ENCODE results near the gene TSPAN9.
"Not testable (repeated sequence)": the region's sequence is repeated elsewhere in the genome, so short reads cannot be mapped to it uniquely, and the experiment has no call there.

Gene TSPAN9

DNA sequence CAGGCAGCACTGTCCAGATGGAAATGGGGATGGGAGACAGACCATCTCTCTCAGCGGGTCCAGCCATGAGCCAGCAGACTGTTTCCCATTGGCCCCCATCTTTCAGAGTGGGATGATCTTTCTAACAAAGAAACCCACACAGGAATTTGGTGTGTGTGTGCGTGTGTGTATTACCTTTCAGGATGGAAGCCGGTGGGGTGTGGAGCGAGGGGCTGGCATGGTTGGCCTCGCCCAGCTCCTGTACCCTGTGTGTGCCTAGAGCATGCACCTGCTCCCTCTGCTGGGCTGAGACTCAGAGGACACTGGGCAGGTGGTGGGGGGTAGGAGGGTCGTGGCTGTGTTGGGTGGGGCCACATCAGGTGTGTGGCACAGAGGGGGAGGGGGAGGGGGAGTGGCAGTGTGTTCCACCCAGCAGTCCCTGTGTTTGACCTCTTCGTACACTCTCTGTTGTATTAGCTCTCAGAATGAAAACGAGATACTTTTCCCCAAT, 33.0 kb upstream of the TSPAN9 start:
- no peak for DNase-seq (ENCODE audit: low read depth in 2 of 2)

DNA sequence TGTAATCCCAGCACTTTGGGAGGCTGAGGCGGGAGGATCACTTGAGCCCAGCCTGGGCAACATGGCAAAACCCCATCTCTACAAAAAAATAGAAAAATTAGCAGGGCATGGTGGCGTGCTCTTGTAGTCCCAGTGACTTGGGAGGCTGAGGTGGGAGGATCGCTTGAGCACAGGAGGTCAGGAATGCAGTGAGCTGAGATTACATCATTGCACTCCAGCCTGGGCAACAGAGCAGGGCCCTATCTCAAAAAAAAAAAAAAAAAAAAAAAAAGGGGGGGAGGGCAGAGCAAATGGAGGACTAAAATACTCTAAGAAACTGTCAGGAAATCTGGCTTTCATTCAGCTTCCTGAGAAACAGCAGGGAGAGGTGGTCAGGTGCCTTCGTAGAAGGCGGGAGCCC, 31.7 kb upstream of the TSPAN9 start:
- DNase-seq (ENCODE audit: low read depth in 2 of 2): no peak

DNA sequence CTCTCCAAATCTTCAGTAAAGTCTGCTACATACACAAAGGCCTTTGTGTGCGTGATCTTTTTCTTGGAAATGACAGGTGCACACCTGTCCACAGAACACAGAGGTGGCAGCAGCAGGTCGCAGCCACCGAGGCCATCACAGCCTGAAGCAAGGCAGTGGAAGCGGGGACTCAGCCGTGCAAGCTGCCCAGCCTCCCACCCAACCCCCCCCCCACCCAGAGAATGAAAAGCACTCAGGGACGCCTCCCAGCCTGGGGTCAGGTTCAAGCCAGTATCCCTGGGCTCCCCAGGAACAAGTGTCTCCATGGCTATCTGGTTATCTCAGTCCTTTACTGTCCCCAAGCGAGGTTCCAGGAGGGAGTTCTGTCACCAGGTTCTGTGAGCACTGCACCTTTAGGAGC, 31.2 kb upstream of the TSPAN9 start:
- DNase-seq (ENCODE audit: low read depth in 2 of 2): no peak

DNA sequence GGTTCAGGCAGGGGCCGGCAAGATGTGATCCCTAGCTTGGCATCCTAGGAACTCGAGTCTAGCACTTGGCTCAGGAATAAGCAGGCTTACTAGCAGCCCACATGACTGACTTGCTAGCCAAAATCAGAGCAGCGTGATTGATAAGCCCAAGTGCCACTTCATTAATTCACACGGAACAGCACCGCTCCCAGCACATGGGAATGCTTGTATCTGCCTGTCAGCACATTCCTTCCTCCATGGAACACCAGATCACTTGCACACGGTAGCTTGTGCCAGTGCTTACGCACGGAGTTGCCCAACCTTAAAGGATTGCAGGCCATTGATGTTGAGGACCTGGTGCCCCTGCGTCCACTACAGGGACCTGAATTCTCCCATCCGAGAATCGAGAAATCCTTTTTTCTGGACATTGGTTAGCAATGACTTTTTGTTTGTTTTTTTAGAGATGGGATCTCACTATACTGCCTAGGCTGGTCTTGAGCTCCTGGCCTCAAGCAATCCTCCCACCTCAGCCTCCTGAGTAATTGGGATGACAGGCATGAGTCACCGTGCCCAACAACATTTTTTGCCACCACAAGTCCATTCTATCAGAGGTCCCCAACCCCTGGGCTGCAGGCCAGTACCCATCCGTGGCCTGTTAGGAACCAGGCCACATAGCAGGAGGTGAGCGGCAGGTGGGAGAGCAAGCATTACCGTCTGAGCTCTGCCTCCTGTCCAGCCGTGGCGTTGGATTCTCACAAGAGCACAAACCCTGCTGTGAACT, 30.6 kb upstream of the TSPAN9 start:
- no peak for DNase-seq (ENCODE audit: low read depth in 2 of 2)

DNA sequence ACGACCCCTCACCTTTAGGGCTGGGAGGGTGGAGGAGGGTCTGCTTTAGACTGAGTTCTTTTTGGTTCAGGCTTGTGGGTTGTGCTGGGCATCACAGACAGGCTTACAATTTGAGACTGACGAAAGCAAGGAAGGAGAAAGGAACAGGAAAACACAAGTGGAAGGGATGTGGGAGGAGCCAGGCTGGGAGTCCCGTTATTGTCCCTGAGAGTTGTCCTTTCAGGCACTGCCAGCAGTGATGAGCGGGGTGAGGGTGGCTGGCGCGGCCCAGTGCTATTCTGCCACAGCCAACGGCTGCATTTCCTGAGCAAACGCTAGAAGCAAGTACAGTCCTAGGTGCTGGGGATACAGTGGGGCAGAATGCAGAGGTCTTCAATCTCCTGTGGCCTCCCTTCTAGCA, 29.2 kb upstream of the TSPAN9 start:
- DNase-seq (ENCODE audit: low read depth in 2 of 2): no peak

DNA sequence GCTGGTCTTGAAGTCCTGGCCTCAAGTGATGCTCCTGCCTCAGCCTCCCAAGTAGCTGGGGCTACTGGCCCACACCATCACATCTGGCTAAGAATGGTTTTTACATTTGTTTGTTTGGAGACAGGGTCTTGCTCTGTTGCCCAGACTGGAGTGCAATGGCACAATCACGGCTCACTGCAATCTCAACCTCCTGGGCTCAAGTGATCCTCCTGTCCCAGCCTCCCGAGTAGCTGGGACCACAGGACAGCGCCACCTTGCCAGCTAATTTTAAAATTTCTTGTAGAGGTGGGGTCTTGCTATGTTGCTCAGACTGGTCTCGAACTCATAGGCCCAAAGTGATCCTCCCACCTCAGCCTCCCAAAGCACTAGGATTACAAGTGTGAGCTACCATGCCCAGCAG, 28.6 kb upstream of the TSPAN9 start:
- no peak for DNase-seq (ENCODE audit: low read depth in 2 of 2)

DNA sequence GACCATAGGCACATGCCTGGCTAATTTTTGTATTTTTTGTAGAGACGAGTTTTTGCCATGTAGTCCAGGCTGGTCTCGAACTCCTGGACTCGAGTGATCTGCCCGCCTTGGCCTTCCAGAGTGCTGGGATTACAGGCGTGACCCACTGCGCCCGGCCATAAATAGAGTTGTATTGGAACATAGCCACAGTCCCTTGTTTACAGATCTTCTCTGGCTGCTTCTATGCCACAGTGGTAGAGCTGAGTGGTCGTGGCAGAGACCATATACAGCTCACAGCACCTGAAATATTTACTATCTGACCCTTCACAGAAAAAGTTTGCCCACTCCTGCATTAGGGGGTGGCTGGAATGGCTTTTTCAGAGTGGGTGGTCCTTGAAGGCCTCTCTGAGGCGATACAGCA, 28.0 kb upstream of the TSPAN9 start:
- no peak for DNase-seq (ENCODE audit: low read depth in 2 of 2)

DNA sequence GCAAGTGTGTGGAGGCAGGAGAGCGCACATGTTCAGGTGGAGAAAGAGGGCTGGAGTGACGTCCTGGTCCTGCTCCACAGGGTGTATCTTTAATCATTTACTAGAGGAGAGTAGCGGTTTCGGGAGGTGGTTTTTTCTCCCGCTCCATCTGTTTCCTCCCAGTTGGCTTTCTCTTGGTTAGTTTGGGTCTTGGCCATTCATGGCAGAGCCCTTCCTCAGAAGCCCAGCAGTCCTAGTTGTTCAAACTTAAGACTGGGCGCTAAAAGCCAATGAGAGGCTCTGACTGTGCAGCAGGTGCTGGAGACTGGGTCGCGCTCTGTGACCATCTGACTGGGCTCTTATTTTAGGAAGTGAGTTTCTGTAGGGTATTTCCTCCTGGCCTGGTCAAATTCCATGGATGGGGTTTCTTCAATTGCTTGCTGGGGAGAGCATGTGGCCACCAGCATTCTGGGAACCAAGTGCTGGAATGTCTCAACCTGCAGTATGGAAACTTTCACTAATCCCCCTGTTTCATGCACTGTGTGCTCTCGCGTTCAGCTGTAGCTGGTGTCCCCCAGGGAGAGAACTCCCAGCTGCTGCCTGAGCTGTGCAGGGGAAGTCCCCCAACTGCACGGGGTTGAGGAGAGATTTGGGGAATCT, 27.4 kb upstream of the TSPAN9 start:
- no peak for DNase-seq (ENCODE audit: low read depth in 2 of 2)

DNA sequence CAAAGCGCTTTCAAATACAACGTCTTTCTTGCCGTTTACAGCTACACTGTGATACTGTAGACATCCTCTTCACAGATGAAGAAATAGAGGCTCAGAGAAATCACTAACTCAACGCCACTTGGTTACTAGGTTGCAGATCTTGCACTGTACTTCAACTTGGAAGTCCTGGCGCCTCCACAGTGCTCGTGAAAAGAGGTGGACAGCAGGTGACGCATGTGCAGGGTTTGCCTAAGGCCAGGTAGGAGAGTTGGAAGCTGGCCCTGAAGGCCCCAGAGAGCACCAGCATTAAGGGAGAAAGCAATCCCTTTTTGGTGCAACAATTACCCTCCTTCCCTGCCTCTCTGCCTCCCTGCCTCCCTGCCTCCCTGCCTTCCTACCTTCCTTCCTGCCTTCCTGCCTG, 22.8 kb upstream of the TSPAN9 start:
- no peak for DNase-seq (ENCODE audit: low read depth in 2 of 2)

DNA sequence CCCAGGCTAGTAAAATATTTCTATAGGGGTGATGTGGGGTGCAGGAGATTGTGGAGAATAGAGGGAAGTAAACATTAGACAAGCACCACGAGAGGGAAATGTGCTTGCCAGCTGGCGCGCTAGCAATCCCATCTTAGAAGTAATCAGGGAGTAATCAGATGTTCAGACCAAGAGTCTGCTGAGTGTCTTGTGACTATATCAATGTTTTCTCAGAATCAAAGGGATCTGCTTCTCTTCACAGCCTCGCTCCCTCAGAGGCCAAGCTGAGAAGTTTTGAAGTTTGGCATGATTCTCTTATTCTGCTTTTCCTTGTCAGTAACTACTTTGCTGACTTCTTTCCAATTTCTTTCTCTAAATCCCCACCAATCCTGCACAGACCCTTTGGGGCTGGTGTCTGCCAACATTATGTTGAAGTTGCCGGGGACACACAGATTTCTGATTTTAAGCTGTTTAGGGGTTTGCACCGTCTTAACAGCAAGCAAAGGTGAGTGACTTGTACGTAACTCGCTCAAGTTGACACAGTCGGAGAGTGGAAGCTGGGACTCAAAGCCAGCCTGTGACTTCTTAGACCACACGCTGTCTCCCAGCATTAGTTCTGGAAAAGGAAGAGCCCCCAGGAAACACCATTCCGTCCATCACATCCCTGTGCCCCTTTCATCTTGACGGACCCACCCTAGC, 22.0 kb upstream of the TSPAN9 start:
- no peak for DNase-seq (ENCODE audit: low read depth in 2 of 2)

DNA sequence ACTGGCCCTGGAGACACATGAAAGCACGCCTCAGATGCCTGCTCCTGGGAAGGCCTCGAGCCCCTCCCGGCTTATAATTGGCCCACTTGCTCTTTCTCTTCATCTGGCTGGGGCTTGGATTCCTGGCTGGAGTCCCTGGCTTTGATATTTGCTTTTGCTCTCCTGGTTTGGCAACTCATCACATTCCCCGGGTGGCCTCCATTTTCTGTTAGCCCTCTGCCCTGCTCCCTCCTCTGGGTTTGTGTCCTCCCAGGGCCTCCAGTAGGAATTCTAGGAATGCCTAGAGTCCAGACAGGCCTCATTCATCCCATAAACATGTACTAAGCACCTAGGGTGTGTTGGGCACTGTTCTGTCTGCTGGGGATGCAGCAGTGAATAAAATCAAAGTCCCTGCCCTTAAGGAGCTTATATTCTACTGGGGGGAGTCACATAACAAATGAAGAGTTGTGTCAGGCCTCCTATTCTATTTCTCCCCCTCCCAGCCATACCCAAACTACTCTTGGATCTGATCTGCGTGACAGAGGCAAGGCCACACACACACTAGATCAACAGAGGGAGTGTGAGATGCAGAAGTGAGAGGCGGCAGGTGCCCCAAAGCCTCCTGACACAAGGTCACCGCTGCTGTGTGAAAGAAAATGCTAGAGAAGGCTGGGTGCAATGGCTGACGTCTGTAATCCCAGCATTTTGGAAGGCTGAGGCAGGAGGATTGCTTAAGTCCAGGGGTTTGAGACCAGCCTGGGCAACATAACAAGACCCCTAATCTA, 21.3 kb upstream of the TSPAN9 start:
- DNase-seq (ENCODE audit: low read depth in 2 of 2): no peak

DNA sequence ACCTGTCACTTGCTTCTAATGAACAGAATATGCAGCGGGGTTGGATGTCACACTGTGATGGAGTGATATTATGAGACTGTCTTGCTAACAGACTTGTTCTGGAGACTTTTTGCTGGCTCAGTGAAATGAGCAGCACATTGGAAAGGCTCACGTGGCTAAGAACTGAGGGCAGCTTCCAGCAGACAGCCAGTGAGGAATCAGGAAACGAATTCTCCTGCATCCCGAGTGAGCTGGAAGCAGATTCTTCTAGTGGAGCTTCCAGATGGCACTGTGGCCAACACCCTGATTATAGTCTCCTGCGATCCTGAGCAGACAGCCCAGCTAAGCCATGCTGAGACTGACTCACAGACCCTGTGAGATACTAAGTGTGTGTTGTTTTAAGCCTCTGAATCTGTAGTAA, 16.1 kb upstream of the TSPAN9 start:
- DNase-seq (ENCODE audit: low read depth in 2 of 2): no peak

DNA sequence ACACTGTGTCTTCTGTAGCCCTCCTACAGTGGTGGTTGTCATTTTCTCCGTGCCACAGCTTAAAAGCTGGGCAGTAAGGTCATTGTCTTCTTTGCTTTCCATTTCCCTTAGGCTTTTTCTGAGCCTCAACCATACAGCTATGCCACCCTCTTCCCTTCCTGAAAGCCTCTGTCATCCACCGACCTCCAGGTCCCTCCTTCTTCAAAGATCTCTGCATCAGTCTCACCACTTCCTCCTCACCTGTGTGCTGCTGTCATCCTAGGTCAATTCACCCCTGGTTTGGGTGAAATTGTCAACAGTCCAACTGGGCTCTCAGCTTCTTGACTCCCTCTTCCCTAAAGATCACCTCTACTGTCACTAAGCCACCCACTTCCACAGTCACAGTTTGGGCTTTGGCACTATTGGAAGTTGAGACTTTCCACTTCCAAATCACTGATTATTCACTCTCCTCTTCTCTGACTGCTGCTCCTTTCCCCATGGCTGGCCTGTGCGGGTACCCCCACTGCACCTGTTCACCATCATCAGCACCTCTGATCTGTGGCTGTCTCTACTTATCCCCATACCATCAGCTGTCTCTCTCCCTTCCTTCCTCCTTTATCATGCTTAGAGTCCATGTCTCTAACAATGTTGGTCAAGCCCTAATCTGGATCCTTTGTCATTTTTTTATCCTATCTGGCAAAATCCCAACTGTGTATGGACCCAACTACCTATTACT, 15.5 kb upstream of the TSPAN9 start:
- no peak for DNase-seq (ENCODE audit: low read depth in 2 of 2)

DNA sequence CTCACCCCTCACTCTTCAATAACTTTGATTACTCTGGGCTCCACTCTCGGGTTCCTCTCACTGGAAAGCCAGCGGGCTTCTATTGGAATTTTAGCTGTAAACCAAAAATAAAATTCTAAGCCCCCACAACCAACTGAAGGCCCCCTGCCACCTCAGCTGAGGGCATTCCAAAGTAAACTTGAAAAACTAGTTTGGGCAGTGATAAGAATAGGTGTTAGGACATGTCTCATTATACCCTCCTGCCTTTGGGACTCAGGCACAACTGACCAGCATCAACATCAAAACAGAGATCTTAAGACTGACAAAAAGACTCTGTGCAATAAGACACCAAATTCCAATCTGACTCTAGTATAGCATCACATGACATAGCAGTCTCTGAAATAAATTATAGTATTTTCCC, 11.9 kb upstream of the TSPAN9 start:
- no peak for DNase-seq (ENCODE audit: low read depth in 2 of 2)

DNA sequence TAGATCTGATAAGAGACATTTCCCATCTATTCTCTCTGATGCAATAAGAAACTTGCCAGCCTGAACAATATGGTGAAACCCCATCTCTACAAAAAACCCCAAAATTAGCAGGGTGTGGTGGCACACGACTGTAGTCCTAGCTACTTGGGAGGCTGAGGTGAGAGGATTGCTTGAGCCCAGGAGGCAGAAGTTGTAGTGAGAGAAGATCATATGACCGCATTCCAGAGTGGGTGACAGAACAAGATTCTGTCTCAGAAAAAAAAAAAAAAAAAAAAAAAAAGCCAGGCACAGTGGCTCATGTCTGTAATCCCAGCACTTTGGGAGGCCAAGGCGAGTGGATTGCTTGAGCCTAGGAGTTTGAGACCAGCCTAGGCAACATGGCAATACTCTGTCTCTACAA, 11.3 kb upstream of the TSPAN9 start:
- DNase-seq (ENCODE audit: low read depth in 2 of 2): not testable (repeated sequence)

DNA sequence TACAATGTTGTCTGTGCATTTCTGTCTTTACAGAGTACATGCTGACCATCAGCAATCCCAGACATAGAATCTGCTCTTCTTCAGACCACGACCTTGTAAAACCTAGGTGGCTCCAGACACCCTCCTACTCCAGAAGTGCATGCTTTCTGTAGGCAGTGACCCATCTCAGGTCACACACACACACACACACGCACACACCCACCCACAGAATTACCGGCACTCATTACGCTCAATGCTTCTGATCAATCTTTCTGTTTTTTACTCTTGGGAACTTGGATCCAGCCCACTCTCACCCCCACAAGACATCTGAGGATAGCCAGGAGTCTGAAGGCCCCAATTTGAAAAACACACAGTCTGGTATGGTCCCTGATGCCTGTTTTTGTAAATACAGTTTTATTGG, 7.5 kb upstream of the TSPAN9 start:
- no peak for DNase-seq (ENCODE audit: low read depth in 2 of 2)

DNA sequence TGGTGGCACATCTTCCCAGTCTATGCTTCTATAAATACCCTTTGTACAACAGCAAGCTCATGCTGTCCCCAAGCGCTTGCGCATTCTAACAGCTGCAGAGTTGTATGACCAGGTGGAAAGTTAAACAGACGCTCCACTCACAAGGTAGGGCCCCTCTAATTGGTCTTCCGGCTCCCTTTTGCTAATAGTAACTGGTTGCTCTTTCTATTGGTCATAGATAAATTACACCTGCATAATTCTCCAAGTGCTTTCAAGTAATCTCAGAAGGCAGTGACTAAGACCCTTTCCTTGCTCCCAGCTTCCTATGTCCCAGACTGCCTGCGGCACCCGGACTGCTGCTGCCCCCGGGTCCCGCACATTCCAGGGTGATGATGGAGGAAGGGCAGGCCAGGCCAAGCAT, 6.1 kb upstream of the TSPAN9 start:
- DNase-seq (ENCODE audit: low read depth in 2 of 2): no peak

DNA sequence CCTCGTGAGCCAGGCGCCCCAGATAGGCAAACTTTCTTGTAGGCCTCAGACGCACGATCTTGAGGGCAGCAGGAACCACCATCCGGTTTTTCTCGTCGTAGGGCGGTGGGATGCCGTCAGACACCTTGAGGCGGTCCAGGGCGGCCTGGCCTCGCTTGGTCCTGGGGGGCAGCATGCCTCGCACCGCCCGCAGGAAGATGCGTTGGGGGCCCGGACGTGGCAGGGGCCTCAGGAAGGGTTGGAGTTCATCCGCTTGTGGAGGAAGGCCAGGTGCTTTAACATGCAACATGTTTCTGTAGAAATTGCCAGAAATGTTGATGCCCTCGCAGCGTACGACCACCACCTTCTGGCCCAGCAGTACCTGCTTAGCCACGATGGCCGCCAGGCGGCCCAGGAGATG, 5.5 kb upstream of the TSPAN9 start:
- DNase-seq (ENCODE audit: low read depth in 2 of 2): no peak

DNA sequence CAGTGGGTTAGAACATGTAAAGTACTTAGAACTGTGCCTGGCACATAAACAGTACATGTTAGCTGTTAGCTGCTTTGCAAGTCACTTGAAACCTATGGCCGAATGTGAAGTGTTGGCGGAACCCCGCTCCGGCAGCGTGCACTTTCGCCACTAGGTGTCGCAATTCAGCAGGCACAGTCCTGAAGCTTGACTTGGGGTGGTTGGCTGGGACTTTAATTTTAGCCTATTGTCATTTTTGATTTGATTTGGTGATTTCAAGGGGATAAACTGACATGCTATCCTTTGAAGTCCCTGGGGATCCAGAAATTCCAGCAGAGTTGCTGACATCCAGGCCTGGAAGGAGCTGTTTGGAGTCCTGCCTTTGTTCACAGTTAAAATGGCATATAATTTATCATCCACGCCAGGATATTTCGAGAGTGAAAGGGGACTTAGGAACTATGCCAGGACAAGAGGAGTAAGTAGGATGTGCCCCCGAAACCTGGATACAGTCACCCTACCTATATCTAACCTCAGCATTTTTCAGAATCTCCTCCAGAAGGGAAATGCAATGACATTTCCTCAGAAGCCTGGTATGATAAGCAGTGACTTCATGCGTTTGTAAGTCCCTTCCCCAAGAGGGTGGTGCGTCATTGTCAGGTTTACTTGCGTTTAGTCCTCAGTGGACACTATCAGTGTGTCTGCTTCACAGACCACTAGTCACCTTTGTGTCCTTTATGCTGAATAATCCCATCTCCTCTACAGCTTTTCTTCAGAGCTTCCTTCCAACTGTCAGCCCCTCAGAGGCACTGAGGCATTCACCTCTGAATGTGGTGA, 3.5 kb upstream of the TSPAN9 start:
- DNase-seq (ENCODE audit: low read depth in 2 of 2): peak; percentile 66 to 77

DNA sequence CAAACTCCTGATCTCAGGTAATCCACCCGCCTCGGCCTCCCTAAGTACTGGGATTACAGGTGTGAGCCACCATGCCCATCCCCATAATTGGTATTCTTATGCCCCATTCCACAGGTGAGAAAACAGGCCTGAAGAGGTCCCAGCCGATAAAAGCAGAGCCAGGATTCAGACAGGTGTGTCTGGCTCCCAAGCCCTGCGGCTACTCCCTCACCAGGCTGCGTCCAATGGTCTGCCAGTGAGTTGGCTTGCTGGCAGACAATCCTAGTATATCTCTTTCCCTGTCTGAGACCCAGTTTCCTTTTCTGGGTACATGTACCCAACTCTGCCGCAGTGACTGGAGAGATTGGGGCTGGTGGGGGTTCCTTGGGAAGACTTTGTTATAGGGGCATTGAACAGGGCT, 1.9 kb upstream of the TSPAN9 start:
- no peak for DNase-seq (ENCODE audit: low read depth in 2 of 2)

DNA sequence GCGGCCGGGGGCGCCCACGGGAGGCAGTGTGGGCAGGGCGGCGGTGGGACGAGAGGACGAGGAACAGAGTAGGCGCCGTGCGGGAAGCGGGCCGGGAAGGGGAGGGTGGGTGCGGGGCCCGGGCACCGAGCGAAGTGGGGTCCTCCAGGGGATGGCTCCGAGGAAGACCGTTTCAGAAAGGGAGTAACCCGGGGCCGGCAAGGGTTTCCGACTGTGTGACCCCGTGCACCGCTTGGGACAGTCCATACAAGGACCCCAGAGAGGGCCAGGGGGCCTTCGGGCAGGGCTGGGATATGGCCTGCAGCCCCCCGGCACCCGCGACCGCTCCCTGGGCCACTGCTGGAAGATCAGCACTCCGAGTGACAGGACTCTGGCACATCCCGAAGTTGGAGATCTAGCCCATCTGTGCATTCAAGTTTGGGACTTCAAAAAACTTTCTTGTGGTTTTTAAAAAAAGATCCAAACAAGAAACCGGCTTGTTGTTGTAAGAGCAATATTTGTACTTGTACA, 448 bp downstream of the TSPAN9 start:
- no peak for DNase-seq (ENCODE audit: low read depth in 2 of 2)

All from stimulated activated CD8-positive, alpha-beta memory T cell treated with anti-CD3 and anti-CD28 coated beads, Interleukin-2, amount 100 ng/mL, for 48 hours (primary cell).